Activated CD4-positive, alpha-beta T cell treated with anti-CD3 and anti-CD28 coated beads for 24 hours (primary cell): ENCODE data around the gene TMEM9.
A peak's percentile ranks its signal among the peaks of the same experiment; 100 is the strongest.

ENCODE experiments used
- DNase-seq, 2 donors: peaks; one replicate each; pipeline ENCODE4 v3.0.0-alpha.2; 2020; ENCODE audit warnings: low read depth in 2 of 2

Gene TMEM9

GRCh38 chr1:201126832-201127754, 27.2 kb downstream of the TMEM9 start, which contains the start of gene ASCL5:
Gene ASCL5 (minus strand): TSS chr1:201127184. CDS start chr1:201115372, 11,812 bp downstream.
- DNase-seq: no peak

GRCh38 chr1:201126463-201126831, 27.8 kb downstream of the TMEM9 start:
- DNase-seq: no peak

- DNase-seq: no peak
Measured at GRCh38 chr1:201125800-201126199, 28.5 kb downstream of the TMEM9 start.

- no peak for DNase-seq
Measured at GRCh38 chr1:201125019-201125418, 29.3 kb downstream of the TMEM9 start.

- no peak for DNase-seq
Measured at GRCh38 chr1:201123866-201124265, 30.4 kb downstream of the TMEM9 start.

GRCh38 chr1:201122321-201122957, 31.8 kb downstream of the TMEM9 start:
- DNase-seq: no peak

- DNase-seq: peak; percentile 10 to 50
Measured at GRCh38 chr1:201119206-201120197, 34.8 kb downstream of the TMEM9 start.

- no peak for DNase-seq
Measured at GRCh38 chr1:201116091-201116490, 38.2 kb downstream of the TMEM9 start.

GRCh38 chr1:201115390-201115937, 38.8 kb downstream of the TMEM9 start:
- DNase-seq: no peak

- peak; percentile 60 to 66 for DNase-seq
Measured at GRCh38 chr1:201114245-201115131, 39.8 kb downstream of the TMEM9 start.

- no peak for DNase-seq
Measured at GRCh38 chr1:201113451-201114244, 40.6 kb downstream of the TMEM9 start.

- no peak for DNase-seq
Measured at GRCh38 chr1:201112926-201113325, 41.3 kb downstream of the TMEM9 start.

GRCh38 chr1:201112173-201112731, 42.0 kb downstream of the TMEM9 start, which contains the start of gene CACNA1S:
Gene CACNA1S (minus strand): TSS chr1:201112426. CDS start chr1:201112339, 87 bp downstream.
- DNase-seq: no peak

- DNase-seq: no peak
Measured at GRCh38 chr1:201111672-201112071, 42.6 kb downstream of the TMEM9 start.

GRCh38 chr1:201111156-201111555, 43.1 kb downstream of the TMEM9 start:
- DNase-seq: no peak

GRCh38 chr1:201110616-201111015, 43.7 kb downstream of the TMEM9 start:
- no peak for DNase-seq

GRCh38 chr1:201110138-201110537, 44.1 kb downstream of the TMEM9 start:
- no peak for DNase-seq

- DNase-seq: no peak
Measured at GRCh38 chr1:201109651-201110050, 44.6 kb downstream of the TMEM9 start.

GRCh38 chr1:201108614-201109013, 45.7 kb downstream of the TMEM9 start:
- no peak for DNase-seq
